CD14-positive monocyte (primary cell): ENCODE data around the gene MICAL2. TPM values are rescaled to one million over a fixed set of nuclear protein-coding genes. Genes with fewer than 3 reads are reported as not detected.

Experiments used
- DNase-seq, 3 donors: peaks; one replicate each; pipeline ENCODE4 v3.0.0-alpha.2; 2011 to 2022
- H2AFZ ChIP-seq: 2 replicates; pipeline ENCODE4 v1.6.0; 2012; ENCODE audit warnings: mild to moderate bottlenecking, low read depth, low read length, inconsistent platforms; ENCODE audit not compliant: insufficient read depth, poor library complexity, severe bottlenecking
- H3K27ac ChIP-seq, 2 donors: 1 replicate in 1 of 2; 2 replicates in 1 of 2; pipeline ENCODE4 v1.5.1; 2012 to 2013; ENCODE audit warnings: low read length in 2 of 2, control low read depth in 1 of 2, inconsistent platforms in 1 of 2, low read depth in 1 of 2, mild to moderate bottlenecking in 1 of 2
- H3K27me3 ChIP-seq, 2 donors: one replicate each; pipeline versions ENCODE4 v1.6.0 to v1.6.1; 2011 to 2013; ENCODE audit warnings: low read length in 2 of 2; ENCODE audit not compliant: control insufficient read depth in 2 of 2, insufficient read depth in 2 of 2
- H3K36me3 ChIP-seq, 2 donors: replicated peaks in 1 of 2; 1 replicate in 1 of 2; 2 replicates in 1 of 2; pipeline versions ENCODE4 v1.5.1 to v1.6.1; 2012 to 2013; ENCODE audit warnings: low read length in 2 of 2, control low read depth in 1 of 2, inconsistent platforms in 1 of 2, mild to moderate bottlenecking in 1 of 2; ENCODE audit not compliant: insufficient read depth in 2 of 2, control insufficient read depth in 1 of 2
- H3K4me1 ChIP-seq, 2 donors: 1 replicate in 1 of 2; 2 replicates in 1 of 2; pipeline versions ENCODE4 v1.5.1 to v1.6.1; 2012 to 2013; ENCODE audit warnings: low read length in 2 of 2, control low read depth in 1 of 2, inconsistent platforms in 1 of 2, mild to moderate bottlenecking in 1 of 2, moderate library complexity in 1 of 2; ENCODE audit not compliant: insufficient read depth in 2 of 2, control insufficient read depth in 1 of 2
- H3K4me2 ChIP-seq: replicated peaks from 2 replicates; pipeline ENCODE3; 2012; ENCODE audit warnings: low read length, moderate library complexity, mild to moderate bottlenecking; ENCODE audit not compliant: poor library complexity, severe bottlenecking; ENCODE audit errors: extremely low read depth
- H3K4me3 ChIP-seq, 3 experiments: fragments of 200-600 bp in 1 of 3; sonication (generic) in 1 of 3; replicated peaks in 1 of 3; 1 replicate in 2 of 3; 2 replicates in 1 of 3; pipeline ENCODE4 v1.5.1; 2011 to 2013; ENCODE audit warnings: low read length in 3 of 3, mild to moderate bottlenecking in 3 of 3, control low read depth in 2 of 3, low read depth in 2 of 3, inconsistent platforms in 1 of 3, moderate library complexity in 1 of 3
- H3K79me2 ChIP-seq: 2 replicates; pipeline ENCODE4 v1.6.0; 2012; ENCODE audit warnings: mild to moderate bottlenecking, control low read depth, inconsistent platforms, low read length, moderate library complexity; ENCODE audit not compliant: insufficient read depth
- H3K9ac ChIP-seq: 2 replicates; pipeline ENCODE4 v1.6.0; 2017; ENCODE audit warnings: low read length, mild to moderate bottlenecking; ENCODE audit not compliant: insufficient read depth, poor library complexity, severe bottlenecking
- H3K9me3 ChIP-seq, 2 donors: replicated peaks in 1 of 2; 1 replicate in 1 of 2; 2 replicates in 1 of 2; pipeline versions ENCODE4 v1.5.1 to v1.6.1; 2012 to 2013; ENCODE audit warnings: low read length in 2 of 2, control low read depth in 1 of 2; ENCODE audit not compliant: control insufficient read depth in 1 of 2, insufficient read depth in 1 of 2
- H4K20me1 ChIP-seq: 2 replicates; pipeline ENCODE4 v1.6.0; 2012; ENCODE audit warnings: mild to moderate bottlenecking, low read length, control low read depth, moderate library complexity; ENCODE audit not compliant: insufficient read depth
- H3K27ac Mint-ChIP-seq, 7 donors: one replicate each; pipeline ENCODE4 v1.8.0; 2020; ENCODE audit warnings: mild to moderate bottlenecking in 7 of 7, mixed read lengths in 7 of 7, moderate library complexity in 6 of 7, inconsistent platforms in 2 of 7
- H3K27me3 Mint-ChIP-seq, 3 donors: one replicate each; pipeline ENCODE4 v1.8.0; 2021 to 2022; ENCODE audit warnings: low read depth in 3 of 3, mild to moderate bottlenecking in 3 of 3, mixed read lengths in 3 of 3, moderate library complexity in 3 of 3, inconsistent platforms in 1 of 3
- H3K36me3 Mint-ChIP-seq, 2 donors: one replicate each; pipeline ENCODE4 v1.8.0; 2020; ENCODE audit warnings: mixed read lengths in 2 of 2, inconsistent platforms in 1 of 2, mild to moderate bottlenecking in 1 of 2
- H3K4me1 Mint-ChIP-seq: one replicate; pipeline ENCODE4 v1.8.0; 2020; ENCODE audit warnings: mild to moderate bottlenecking, mixed read lengths
- H3K4me3 Mint-ChIP-seq, 2 donors: one replicate each; pipeline ENCODE4 v1.8.0; 2020; ENCODE audit warnings: mild to moderate bottlenecking in 2 of 2, mixed read lengths in 2 of 2, moderate library complexity in 1 of 2
- H3K9me3 Mint-ChIP-seq, 7 donors: one replicate each; pipeline ENCODE4 v1.8.0; 2020 to 2022; ENCODE audit warnings: mixed read lengths in 7 of 7, mild to moderate bottlenecking in 6 of 7, moderate library complexity in 6 of 7, inconsistent platforms in 2 of 7
- CTCF ChIP-seq: fragments of 200-600 bp; IDR thresholded peaks from one replicate; pipeline ENCODE4 v1.8.0; 2022; ENCODE audit warnings: antibody characterized with exemption, mild to moderate bottlenecking
- WGBS: methylation state at CpG from one replicate; pipeline ENCODE4 v1.1.5; 2013; ENCODE audit warnings: missing lambda C conversion rate; ENCODE audit not compliant: insufficient coverage; 5-methylcytosine and 5-hydroxymethylcytosine counted together
- intact Hi-C, 2 donors: fragments of 100-400 bp; cut with micrococcal nuclease; formaldehyde crosslinking; loops; one replicate each; pipeline versions ENCODE4 v1.15.0 to v1.15.1; 2023
- polyA plus RNA-seq, 3 donors: library from polyadenylated mRNA; depleted of rRNA in 1 of 3; unstranded in 2 of 3; stranded (reverse) in 1 of 3; fragments of 300-500 nt in 2 of 3; fragments of >200 nt in 1 of 3; fragmentation: Illumina TruSeq in 2 of 3; gene quantifications; 1 replicate in 2 of 3; 2 replicates in 1 of 3; pipeline ENCODE4 v1.2.3, GENCODE V29; 2012 to 2021

Gene MICAL2
- polyA plus RNA-seq, 3 donors, result 39.8 to 72.5 (median 44.0) TPM

- Mint-ChIP-seq H3K9me3 (no peaks in the 10 kb centered on the region), H3K27me3 (peaks cover 1 to 7% (median 1%) of the 10 kb centered on the region in 3 donors), H3K27ac (no peak overlapping the region), H3K4me3 (no peak overlapping the region), H3K36me3 (peaks cover 20 to 25% of the 10 kb centered on the region in 2 donors), H3K4me1 (peaks cover 15% of the 10 kb centered on the region)
- H3K79me2 ChIP-seq, result no peaks in the 10 kb centered on the region
- H3K27ac ChIP-seq, result no peak overlapping the region
- H3K4me3 ChIP-seq, result no peak overlapping the region
- no peak overlapping the region for H3K9ac ChIP-seq
- no peak for DNase-seq
- intact Hi-C loops, result no loop called here
- no peaks in the 10 kb centered on the region for H3K27me3 ChIP-seq
- no peaks in the 10 kb centered on the region for H3K9me3 ChIP-seq
- TF ChIP-seq CTCF, result no peak
- peaks cover 5% of the 10 kb centered on the region for H4K20me1 ChIP-seq
- 100% methylated on average over 4 of the region's 6 CpGs for WGBS
- H3K4me2 ChIP-seq, result no peak overlapping the region
- H3K36me3 ChIP-seq, result peaks cover 8 to 24% of the 10 kb centered on the region in 2 donors
- H2AFZ ChIP-seq, result no peak overlapping the region
- peaks cover 5 to 8% of the 10 kb centered on the region in 2 donors for H3K4me1 ChIP-seq
Observed at GRCh38 chr11:12271826-12272366, 161.5 kb downstream of the MICAL2 start.

- Histone ChIP-seq H3K27ac (no peak overlapping the region), H2AFZ (no peak overlapping the region), H4K20me1 (no peaks in the 10 kb centered on the region), H3K36me3 (peaks cover 8 to 18% of the 10 kb centered on the region in 2 donors), H3K79me2 (no peaks in the 10 kb centered on the region), H3K9ac (no peak overlapping the region), H3K4me2 (no peak overlapping the region), H3K4me1 (peaks cover 5 to 8% of the 10 kb centered on the region in 2 donors), H3K9me3 (no peaks in the 10 kb centered on the region), H3K27me3 (no peaks in the 10 kb centered on the region), H3K4me3 (no peak overlapping the region)
- Mint-ChIP-seq H3K27me3 (peaks cover 1 to 7% (median 1%) of the 10 kb centered on the region in 3 donors), H3K27ac (no peak overlapping the region), H3K9me3 (no peaks in the 10 kb centered on the region), H3K4me3 (no peak overlapping the region), H3K36me3 (peaks cover 12 to 15% of the 10 kb centered on the region in 2 donors), H3K4me1 (peaks cover 15% of the 10 kb centered on the region)
- 96% methylated on average over 5 of the region's 15 CpGs for WGBS
- intact Hi-C loops, result no loop called here
- TF ChIP-seq CTCF, result no peak
- DNase-seq, result no peak
Observed at GRCh38 chr11:12272821-12273617, 162.6 kb downstream of the MICAL2 start.
